K562 (cell line): Measurements from ENCODE around the gene COL1A1. TPM values are rescaled to one million over a fixed set of nuclear protein-coding genes. Genes with fewer than 3 reads are reported as not detected.

ENCODE experiments used
- ATAC-seq: fragments of 200-7000 bp; cut with Tn5 transposase; 3 replicates; pipeline ENCODE4 v1.9.1; 2020; ENCODE audit warnings: moderate library complexity
- BruUV-seq: library from RNA; stranded (reverse); fragments of 400-500 nt; replicated peaks from 2 replicates; lab custom pipeline; 2021; lab: Mats Ljungman, UMichigan
- CTCF ChIA-PET: fragments of 300-600 bp; formaldehyde crosslinking; extraction: SDS; loops from one replicate; lab custom pipeline; 2021; ENCODE audit warnings: low intra/inter-chr PET ratio; lab: Yijun Ruan, JAX
- POLR2A ChIA-PET: fragments of 300-600, 350-650 bp; sonication (Branson Sonifier 250); formaldehyde crosslinking; extraction: SDS; loops from one replicate; lab custom pipeline; 2021; ENCODE audit warnings: antibody characterized with exemption, inconsistent platforms; lab: Yijun Ruan, JAX
- DNase-seq, 4 experiments: peaks; one replicate each; pipeline versions ENCODE4 v3.0.0 to v3.0.0-alpha.2; 2011 to 2018; ENCODE audit warnings: low spot score in 3 of 4, mixed read lengths in 3 of 4; ENCODE audit errors: extremely low read depth in 1 of 4
- FAIRE-seq: peaks from 2 replicates; lab custom pipeline; 2011; peaks lifted over from hg19 to GRCh38; lab: Jason Lieb, UNC
- H2AFZ ChIP-seq: 2 replicates; pipeline ENCODE4 v1.6.0; 2011; ENCODE audit warnings: low read depth, low read length, control low read depth, inconsistent platforms
- H3K27ac ChIP-seq: fragments of 200-600 bp; 3 replicates; pipeline ENCODE4 v1.8.0; 2011; ENCODE audit warnings: low read depth, mild to moderate bottlenecking, control low read depth, inconsistent platforms, low read length, moderate library complexity, mixed read lengths; ENCODE audit errors: extremely low read depth
- H3K27me3 ChIP-seq, 2 experiments: fragments of 300-600 bp in 1 of 2; 2 replicates in 1 of 2; 3 replicates in 1 of 2; pipeline versions ENCODE4 v1.6.0 to v1.8.0; 2011; ENCODE audit warnings: inconsistent platforms in 2 of 2, low read length in 2 of 2, mild to moderate bottlenecking in 1 of 2, mixed read lengths in 1 of 2, moderate library complexity in 1 of 2; ENCODE audit not compliant: control insufficient read depth in 2 of 2, insufficient read depth in 2 of 2
- H3K36me3 ChIP-seq: fragments of 300-600 bp; 3 replicates; pipeline ENCODE4 v1.8.0; 2011; ENCODE audit warnings: mild to moderate bottlenecking, low read length, inconsistent platforms; ENCODE audit not compliant: control insufficient read depth, insufficient read depth
- H3K4me1 ChIP-seq, 2 experiments: fragments of 200-600 bp in 1 of 2; replicated peaks in 1 of 2; 2 replicates in 1 of 2; 3 replicates in 1 of 2; pipeline versions ENCODE4 v1.5.1 to v1.8.0; 2011; ENCODE audit warnings: inconsistent platforms in 2 of 2, low read length in 2 of 2, mild to moderate bottlenecking in 1 of 2, mixed read lengths in 1 of 2, moderate library complexity in 1 of 2; ENCODE audit not compliant: control insufficient read depth in 2 of 2, insufficient read depth in 2 of 2
- H3K4me2 ChIP-seq: 2 replicates; pipeline ENCODE4 v1.6.1; 2011; ENCODE audit warnings: low read length, control low read depth, inconsistent platforms, mixed read lengths; ENCODE audit not compliant: insufficient read depth
- H3K4me3 ChIP-seq: fragments of 200-600 bp; sonication (generic), shearing (Covaris generic); 2 replicates; pipeline ENCODE4 v1.5.1; 2016; ENCODE audit warnings: control low read depth, inconsistent platforms
- H3K79me2 ChIP-seq: fragments of 200-600 bp; 3 replicates; pipeline ENCODE4 v1.8.0; 2011; ENCODE audit warnings: low read length, inconsistent platforms; ENCODE audit not compliant: control insufficient read depth, insufficient read depth
- H3K9ac ChIP-seq, 2 experiments: 2 replicates each; pipeline versions ENCODE4 v1.6.0 to v1.6.1; 2011; ENCODE audit warnings: low read depth in 2 of 2, low read length in 2 of 2, control low read depth in 1 of 2, inconsistent platforms in 1 of 2, mild to moderate bottlenecking in 1 of 2, mixed read lengths in 1 of 2; ENCODE audit not compliant: insufficient read depth in 1 of 2
- H3K9me1 ChIP-seq: one replicate; pipeline ENCODE4 v1.6.0; 2011; ENCODE audit warnings: inconsistent platforms, mild to moderate bottlenecking, low read length, moderate library complexity; ENCODE audit not compliant: control insufficient read depth, insufficient read depth
- H3K9me3 ChIP-seq: replicated peaks from 2 replicates; pipeline ENCODE4 v1.5.1; 2011; ENCODE audit warnings: low read depth, low read length, inconsistent platforms; ENCODE audit not compliant: control insufficient read depth, insufficient read depth
- H4K20me1 ChIP-seq: replicated peaks from 2 replicates; pipeline ENCODE4 v1.6.1; 2011; ENCODE audit warnings: low read length, inconsistent platforms, mixed read lengths; ENCODE audit not compliant: control insufficient read depth, insufficient read depth
- CTBP1 ChIP-seq: fragments of 450-650 bp; IDR thresholded peaks from 2 replicates; pipeline ENCODE4 v1.6.1; 2016; ENCODE audit warnings: borderline replicate concordance
- NFIC ChIP-seq: fragments of 450-650 bp; IDR thresholded peaks from 2 replicates; pipeline ENCODE4 v1.6.1; 2017; ENCODE audit warnings: mild to moderate bottlenecking, inconsistent platforms
- POLR2G ChIP-seq: fragments of 200-400 bp; formaldehyde crosslinking; IDR thresholded peaks from 2 replicates; pipeline ENCODE4 v1.6.1; 2017; ENCODE audit warnings: low read depth, mild to moderate bottlenecking, antibody characterized with exemption, low read length, moderate library complexity
- RAD51 ChIP-seq: fragments of 450-650 bp; IDR thresholded peaks from 2 replicates; pipeline ENCODE4 v1.7.1; 2016; ENCODE audit warnings: low read depth, mild to moderate bottlenecking, borderline replicate concordance
- ZNF695 ChIP-seq: fragments of 450-650 bp; formaldehyde crosslinking; IDR thresholded peaks from 2 replicates; pipeline ENCODE4 v1.4.0; 2020; ENCODE audit warnings: mild to moderate bottlenecking, moderate library complexity
- whole genome bisulfite sequencing: fragments of 100-300 bp; shearing (Covaris generic); methylation state at CpG from one replicate; pipeline ENCODE4 v1.1.6; 2016; ENCODE audit warnings: low coverage, mixed read lengths; ENCODE audit not compliant: insufficient coverage; ENCODE audit errors: missing lambda C conversion rate; 5-methylcytosine and 5-hydroxymethylcytosine counted together
- in situ Hi-C: fragments of 300-500 bp; cut with MboI; formaldehyde crosslinking; loops from 4 replicates; pipeline ENCODE4 v1.15.0; 2018; ENCODE audit warnings: inconsistent platforms, mixed read lengths
- intact Hi-C: fragments of 100-400 bp; cut with micrococcal nuclease; formaldehyde crosslinking; loops from 2 replicates; pipeline ENCODE4 v1.14.2; 2022
- polyA plus RNA-seq, 8 experiments: library from polyadenylated mRNA; depleted of rRNA in 4 of 8; stranded (reverse) in 5 of 8; unstranded in 3 of 8; fragments of >200 nt; fragmentation: Nextera tagmentation in 2 of 8; fragmentation: Illumina TruSeq in 1 of 8; extraction: Ambion mirVana in 2 of 8; extraction: Trizol in 1 of 8; gene quantifications; 2 replicates each; pipeline versions ENCODE4 v1.2.1 to v1.2.3, GENCODE V29; 2011 to 2014; ENCODE audit warnings: inconsistent platforms in 1 of 8, missing spikeins in 1 of 8
- total RNA-seq, 7 experiments: library from RNA; depleted of rRNA in 6 of 7; stranded (reverse); fragments of >200 nt in 6 of 7; fragmentation: Illumina TruSeq in 2 of 7; extraction: Trizol in 2 of 7; gene quantifications; 2 replicates each; pipeline versions ENCODE4 v1.2.1 to v1.2.3, GENCODE V29; 2011 to 2021; ENCODE audit warnings: low replicate concordance in 1 of 7
- TF ChIP-seq, protein P1 (sequence below): fragments of 250-450 bp; sonication (Bioruptor Pico); IDR thresholded peaks from 2 replicates; pipeline ENCODE4 v1.4.0; 2020; ENCODE audit warnings: mild to moderate bottlenecking, moderate library complexity
- TF ChIP-seq, protein P2 (sequence below): sonication (generic); formaldehyde crosslinking; IDR thresholded peaks from 2 replicates; pipeline ENCODE4 v1.8.1; 2023; ENCODE audit warnings: mild to moderate bottlenecking, missing genetic modification reagents

The COL1A1 gene
- total and polyA plus RNA-seq, 9 of the 15 experiments (the other 6 are each of a cell fraction or from before 2014, with no cell fraction given), result 0.04 to 3.4 (median 0.18) TPM

DNA sequence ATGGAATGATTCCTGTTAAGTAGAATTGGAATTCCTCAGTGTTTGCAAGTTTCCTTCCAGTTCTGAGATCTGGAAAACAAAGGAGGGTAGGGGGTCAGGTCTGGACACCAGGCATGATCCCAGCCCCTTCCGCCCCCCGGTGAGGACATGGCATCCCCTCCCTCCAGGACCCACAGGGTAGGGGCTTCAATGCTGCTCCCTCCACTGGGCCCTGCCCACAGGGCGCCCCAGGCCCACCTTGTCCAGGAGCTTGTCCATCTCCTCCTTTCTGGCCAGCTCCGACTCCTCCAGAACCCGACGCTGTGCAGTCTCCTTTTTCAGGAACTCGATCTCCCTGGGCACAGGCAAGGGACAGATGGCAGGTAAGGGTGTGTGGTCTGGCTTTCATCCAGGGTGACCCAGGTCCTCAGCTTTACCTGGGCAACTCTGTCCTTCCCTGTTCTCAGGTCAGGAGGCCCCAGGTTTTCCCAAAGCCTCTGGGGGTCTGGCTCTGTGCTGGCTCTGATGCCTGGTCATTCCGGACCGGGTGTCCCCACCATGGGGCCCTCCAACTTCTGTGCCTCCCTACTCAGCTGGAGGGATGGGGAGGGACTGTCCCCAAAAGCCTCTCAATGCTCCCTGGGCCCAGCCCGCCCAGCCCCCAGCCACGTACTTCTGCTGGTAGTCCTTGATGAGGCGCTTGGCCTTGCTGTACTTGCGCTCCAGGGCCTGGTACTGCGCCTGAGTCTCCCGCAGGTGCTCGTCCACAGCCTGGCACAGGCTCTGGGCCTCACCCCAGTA, 65.9 kb downstream of the COL1A1 start:
- Histone ChIP-seq H3K4me3 (no peak overlapping the region), H3K4me1 (peaks cover 5 to 29% of the 10 kb centered on the region in 2 experiments; a peak in 4 of 5 replicates), H3K9me1 (peaks cover 3% of the 10 kb centered on the region), H3K9ac (peak overlapping the region in 1 of 2 experiments; percentile 33; a peak in 1 of 4 replicates), H3K9me3 (no peaks in the 10 kb centered on the region), H3K4me2 (no peak overlapping the region), H3K79me2 (no peaks in the 10 kb centered on the region; the same call in 2 of the 3 replicates), H2AFZ (no peak overlapping the region), H3K27me3 (no peaks in the 10 kb centered on the region), H3K27ac (no peak overlapping the region), H4K20me1 (peaks cover 11% of the 10 kb centered on the region), H3K36me3 (peaks cover 60% of the 10 kb centered on the region)
- WGBS, result 94% methylated on average over 12 of the region's 16 CpGs
- ATAC-seq (no peak), FAIRE-seq (no peak), DNase-seq (no peak)
- in situ Hi-C loops, result no loop called here
- TF ChIP-seq, protein P1, sequence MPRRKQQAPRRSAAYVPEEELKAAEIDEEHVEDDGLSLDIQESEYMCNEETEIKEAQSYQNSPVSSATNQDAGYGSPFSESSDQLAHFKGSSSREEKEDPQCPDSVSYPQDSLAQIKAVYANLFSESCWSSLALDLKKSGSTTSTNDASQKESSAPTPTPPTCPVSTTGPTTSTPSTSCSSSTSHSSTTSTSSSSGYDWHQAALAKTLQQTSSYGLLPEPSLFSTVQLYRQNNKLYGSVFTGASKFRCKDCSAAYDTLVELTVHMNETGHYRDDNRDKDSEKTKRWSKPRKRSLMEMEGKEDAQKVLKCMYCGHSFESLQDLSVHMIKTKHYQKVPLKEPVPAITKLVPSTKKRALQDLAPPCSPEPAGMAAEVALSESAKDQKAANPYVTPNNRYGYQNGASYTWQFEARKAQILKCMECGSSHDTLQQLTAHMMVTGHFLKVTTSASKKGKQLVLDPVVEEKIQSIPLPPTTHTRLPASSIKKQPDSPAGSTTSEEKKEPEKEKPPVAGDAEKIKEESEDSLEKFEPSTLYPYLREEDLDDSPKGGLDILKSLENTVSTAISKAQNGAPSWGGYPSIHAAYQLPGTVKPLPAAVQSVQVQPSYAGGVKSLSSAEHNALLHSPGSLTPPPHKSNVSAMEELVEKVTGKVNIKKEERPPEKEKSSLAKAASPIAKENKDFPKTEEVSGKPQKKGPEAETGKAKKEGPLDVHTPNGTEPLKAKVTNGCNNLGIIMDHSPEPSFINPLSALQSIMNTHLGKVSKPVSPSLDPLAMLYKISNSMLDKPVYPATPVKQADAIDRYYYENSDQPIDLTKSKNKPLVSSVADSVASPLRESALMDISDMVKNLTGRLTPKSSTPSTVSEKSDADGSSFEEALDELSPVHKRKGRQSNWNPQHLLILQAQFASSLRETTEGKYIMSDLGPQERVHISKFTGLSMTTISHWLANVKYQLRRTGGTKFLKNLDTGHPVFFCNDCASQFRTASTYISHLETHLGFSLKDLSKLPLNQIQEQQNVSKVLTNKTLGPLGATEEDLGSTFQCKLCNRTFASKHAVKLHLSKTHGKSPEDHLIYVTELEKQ (CRISPR knock-in tag), result no peak
- no peak for TF ChIP-seq ZNF695 (CRISPR knock-in tag)
- no peak for TF ChIP-seq CTBP1
- TF ChIP-seq RAD51, result no peak
- TF ChIP-seq, protein P2, sequence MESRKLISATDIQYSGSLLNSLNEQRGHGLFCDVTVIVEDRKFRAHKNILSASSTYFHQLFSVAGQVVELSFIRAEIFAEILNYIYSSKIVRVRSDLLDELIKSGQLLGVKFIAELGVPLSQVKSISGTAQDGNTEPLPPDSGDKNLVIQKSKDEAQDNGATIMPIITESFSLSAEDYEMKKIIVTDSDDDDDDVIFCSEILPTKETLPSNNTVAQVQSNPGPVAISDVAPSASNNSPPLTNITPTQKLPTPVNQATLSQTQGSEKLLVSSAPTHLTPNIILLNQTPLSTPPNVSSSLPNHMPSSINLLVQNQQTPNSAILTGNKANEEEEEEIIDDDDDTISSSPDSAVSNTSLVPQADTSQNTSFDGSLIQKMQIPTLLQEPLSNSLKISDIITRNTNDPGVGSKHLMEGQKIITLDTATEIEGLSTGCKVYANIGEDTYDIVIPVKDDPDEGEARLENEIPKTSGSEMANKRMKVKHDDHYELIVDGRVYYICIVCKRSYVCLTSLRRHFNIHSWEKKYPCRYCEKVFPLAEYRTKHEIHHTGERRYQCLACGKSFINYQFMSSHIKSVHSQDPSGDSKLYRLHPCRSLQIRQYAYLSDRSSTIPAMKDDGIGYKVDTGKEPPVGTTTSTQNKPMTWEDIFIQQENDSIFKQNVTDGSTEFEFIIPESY (CRISPR knock-in tag), result peak; percentile 88
- TF ChIP-seq NFIC, result no peak
- TF ChIP-seq POLR2G, result 0 out of 2 replicates have a peak, but pooled peaks have one; percentile 29
- ChIA-PET CTCF (no interaction called here), POLR2A (interaction anchor here (0.7 to 2.1 kb wide), 3 partner anchors 9 to 119 kb away, joined by 3 to 9 read pairs (median 3); no protein-coding TSS in a partner anchor)
- intact Hi-C loops, result no loop called here
- BruUV-seq, result no TSS peak
